RWPE2 (cell line): ENCODE data around the gene ZNF71.

ENCODE experiments used
- ATAC-seq: fragments of 200-7000 bp; cut with Tn5 transposase; 3 replicates; pipeline ENCODE4 v1.9.1; 2021; ENCODE audit warnings: low read depth
- DNase-seq: peaks from one replicate; pipeline ENCODE4 v3.0.0-alpha.2; 2020; ENCODE audit warnings: low spot score
- H3K27ac ChIP-seq: fragments of 450-650 bp; 2 replicates; pipeline ENCODE4 v1.5.1; 2017; ENCODE audit warnings: mild to moderate bottlenecking; ENCODE audit not compliant: poor library complexity, severe bottlenecking
- H3K27me3 ChIP-seq: fragments of 250-450 bp; sonication (Bioruptor Pico); 2 replicates; pipeline ENCODE4 v1.5.1; 2021; ENCODE audit warnings: mild to moderate bottlenecking, moderate library complexity; ENCODE audit not compliant: insufficient read depth, poor library complexity, severe bottlenecking
- H3K36me3 ChIP-seq: fragments of 250-450 bp; sonication (Bioruptor Pico); 2 replicates; pipeline ENCODE4 v1.5.1; 2020; ENCODE audit warnings: low read depth, mild to moderate bottlenecking, moderate library complexity
- H3K4me1 ChIP-seq: fragments of 250-450 bp; sonication (Bioruptor Pico); 2 replicates; pipeline ENCODE4 v1.5.1; 2021; ENCODE audit warnings: mild to moderate bottlenecking, moderate library complexity; ENCODE audit not compliant: insufficient read depth, poor library complexity, severe bottlenecking
- H3K4me3 ChIP-seq: fragments of 250-450 bp; sonication (Bioruptor Pico); 2 replicates; pipeline ENCODE4 v1.5.1; 2021; ENCODE audit warnings: mild to moderate bottlenecking, moderate library complexity; ENCODE audit not compliant: severe bottlenecking
- H3K9me3 ChIP-seq: fragments of 250-450 bp; sonication (Bioruptor Pico); 2 replicates; pipeline ENCODE4 v1.5.1; 2021; ENCODE audit warnings: mild to moderate bottlenecking, moderate library complexity; ENCODE audit not compliant: severe bottlenecking
- CTCF ChIP-seq: fragments of 450-650 bp; IDR thresholded peaks from one replicate; pipeline ENCODE4 v1.5.1; 2017; ENCODE audit warnings: mild to moderate bottlenecking, moderate library complexity; ENCODE audit not compliant: poor library complexity, severe bottlenecking

ZNF71 gene

GRCh38 chr19:56617531-56617930 lies 22.4 kb downstream of the ZNF71 start:
- Histone ChIP-seq H3K9me3 (peaks cover 8% of the 10 kb centered on the region), H3K27ac (no peak overlapping the region), H3K27me3 (no peaks in the 10 kb centered on the region), H3K4me1 (no peaks in the 10 kb centered on the region), H3K4me3 (no peak overlapping the region), H3K36me3 (no peaks in the 10 kb centered on the region; the same call in 1 of the 2 replicates)
- ATAC-seq (no peak), DNase-seq (no peak)
- no peak for TF ChIP-seq CTCF

GRCh38 chr19:56619121-56619520 lies 24.0 kb downstream of the ZNF71 start:
- peaks cover 8% of the 10 kb centered on the region for H3K9me3 ChIP-seq
- ATAC-seq = no peak

GRCh38 chr19:56622374-56622773 lies 27.3 kb downstream of the ZNF71 start:
- Histone ChIP-seq H3K4me1 (no peaks in the 10 kb centered on the region), H3K9me3 (peaks cover 8% of the 10 kb centered on the region), H3K4me3 (no peak overlapping the region), H3K36me3 (no peaks in the 10 kb centered on the region; the same call in 1 of the 2 replicates), H3K27me3 (no peaks in the 10 kb centered on the region), H3K27ac (no peak overlapping the region)
- DNase-seq = no peak
- ATAC-seq = no peak
- no peak for TF ChIP-seq CTCF

More at GRCh38 chr19:56619121-56619520, 24.0 kb downstream of the ZNF71 start:
- Histone ChIP-seq H3K36me3 (no peaks in the 10 kb centered on the region; the same call in 1 of the 2 replicates), H3K4me1 (no peaks in the 10 kb centered on the region), H3K27ac (no peak overlapping the region), H3K4me3 (no peak overlapping the region), H3K27me3 (no peaks in the 10 kb centered on the region)
- DNase-seq = no peak
- TF ChIP-seq CTCF = no peak

- Histone ChIP-seq H3K9me3 (peaks cover 8% of the 10 kb centered on the region), H3K27ac (no peak overlapping the region), H3K4me1 (no peaks in the 10 kb centered on the region), H3K27me3 (no peaks in the 10 kb centered on the region), H3K4me3 (no peak overlapping the region), H3K36me3 (no peaks in the 10 kb centered on the region; the same call in 1 of the 2 replicates)
- ATAC-seq (no peak), DNase-seq (no peak)
- TF ChIP-seq CTCF = no peak
Observed at GRCh38 chr19:56623006-56623405, 27.9 kb downstream of the ZNF71 start.

GRCh38 chr19:56625708-56626107 lies 30.6 kb downstream of the ZNF71 start:
- no peak overlapping the region for H3K4me3 ChIP-seq
- no peaks in the 10 kb centered on the region for H3K27me3 ChIP-seq
- H3K4me1 ChIP-seq = no peaks in the 10 kb centered on the region
- no peaks in the 10 kb centered on the region; the same call in 1 of the 2 replicates for H3K36me3 ChIP-seq
- H3K27ac ChIP-seq = no peak overlapping the region
- ATAC-seq (no peak), DNase-seq (no peak)
- H3K9me3 ChIP-seq = no peaks in the 10 kb centered on the region
- no peak for TF ChIP-seq CTCF
